H9 (cell line): ENCODE data around the gene MYL3. TPM values are rescaled to one million over a fixed set of nuclear protein-coding genes. Genes with fewer than 3 reads are reported as not detected.

ENCODE experiments used
- DNase-seq: peaks from one replicate; pipeline ENCODE4 v3.0.0-alpha.2; 2017
- H2AFZ ChIP-seq: one replicate; pipeline ENCODE4 v1.6.1; 2013; ENCODE audit warnings: mild to moderate bottlenecking, low read length, control low read depth, moderate library complexity
- H2AK5ac ChIP-seq: 2 replicates; pipeline ENCODE4 v1.6.1; 2013; ENCODE audit warnings: low read length, control low read depth, mixed read lengths; ENCODE audit not compliant: insufficient read length
- H2BK120ac ChIP-seq: one replicate; pipeline ENCODE4 v1.6.1; 2013; ENCODE audit warnings: low read depth, mild to moderate bottlenecking, low read length, control low read depth, inconsistent platforms; ENCODE audit not compliant: poor library complexity, severe bottlenecking
- H2BK12ac ChIP-seq: 2 replicates; pipeline ENCODE4 v1.6.1; 2013; ENCODE audit warnings: low read length, control low read depth, mixed read lengths, low read depth; ENCODE audit not compliant: insufficient read length
- H2BK15ac ChIP-seq: 2 replicates; pipeline ENCODE4 v1.6.1; 2013; ENCODE audit warnings: low read depth, low read length, control low read depth
- H2BK20ac ChIP-seq: one replicate; pipeline ENCODE4 v1.6.1; 2013; ENCODE audit warnings: low read depth, mild to moderate bottlenecking, low read length, control low read depth, inconsistent platforms; ENCODE audit not compliant: poor library complexity, severe bottlenecking
- H2BK5ac ChIP-seq: 2 replicates; pipeline ENCODE4 v1.6.1; 2013; ENCODE audit warnings: low read length, control low read depth, mixed read lengths; ENCODE audit not compliant: insufficient read length
- H3K14ac ChIP-seq: 2 replicates; pipeline ENCODE4 v1.6.1; 2013; ENCODE audit warnings: low read length, control low read depth; ENCODE audit not compliant: insufficient read depth
- H3K18ac ChIP-seq: 2 replicates; pipeline ENCODE4 v1.6.1; 2013; ENCODE audit warnings: low read depth, mild to moderate bottlenecking, mixed read lengths, low read length, control low read depth; ENCODE audit not compliant: insufficient read length
- H3K23ac ChIP-seq: 2 replicates; pipeline ENCODE4 v1.6.1; 2013; ENCODE audit warnings: low read length, control low read depth, mixed read lengths, low read depth; ENCODE audit not compliant: insufficient read length
- H3K23me2 ChIP-seq: 2 replicates; pipeline ENCODE4 v1.6.1; 2013; ENCODE audit warnings: low read depth, mild to moderate bottlenecking, mixed read lengths, low read length, control low read depth; ENCODE audit not compliant: insufficient read length, poor library complexity, severe bottlenecking
- H3K27ac ChIP-seq: 2 replicates; pipeline ENCODE4 v1.5.1; 2013; ENCODE audit warnings: low read length, control low read depth, mixed read lengths, low read depth; ENCODE audit not compliant: insufficient read length
- H3K27me3 ChIP-seq: 2 replicates; pipeline ENCODE4 v1.6.1; 2013; ENCODE audit warnings: low read length, control low read depth, inconsistent platforms; ENCODE audit not compliant: insufficient read depth
- H3K4ac ChIP-seq: 2 replicates; pipeline ENCODE4 v1.6.1; 2013; ENCODE audit warnings: low read depth, mild to moderate bottlenecking, control low read depth, inconsistent platforms, low read length, moderate library complexity
- H3K4me1 ChIP-seq: 2 replicates; pipeline ENCODE4 v1.6.1; 2013; ENCODE audit warnings: low read length, control low read depth, inconsistent platforms; ENCODE audit not compliant: insufficient read depth
- H3K4me2 ChIP-seq: 2 replicates; pipeline ENCODE4 v1.6.1; 2013; ENCODE audit warnings: low read length, control low read depth, mixed read lengths; ENCODE audit not compliant: insufficient read length, insufficient read depth
- H3K56ac ChIP-seq: 2 replicates; pipeline ENCODE4 v1.6.1; 2013; ENCODE audit warnings: low read depth, mild to moderate bottlenecking, mixed read lengths, low read length, control low read depth; ENCODE audit not compliant: insufficient read length
- H3K79me1 ChIP-seq: 2 replicates; pipeline ENCODE4 v1.6.1; 2013; ENCODE audit warnings: low read depth, mild to moderate bottlenecking, moderate library complexity, low read length, control low read depth, inconsistent platforms; ENCODE audit not compliant: insufficient read depth, poor library complexity, severe bottlenecking
- H3K79me2 ChIP-seq: 2 replicates; pipeline ENCODE4 v1.6.1; 2013; ENCODE audit warnings: low read length, control low read depth, inconsistent platforms; ENCODE audit not compliant: insufficient read depth
- H3K9ac ChIP-seq: 2 replicates; pipeline ENCODE4 v1.6.1; 2013; ENCODE audit warnings: low read length, control low read depth, mixed read lengths; ENCODE audit not compliant: insufficient read length; ENCODE audit errors: extremely low read depth
- H3K9me3 ChIP-seq: one replicate; pipeline ENCODE4 v1.6.1; 2013; ENCODE audit warnings: low read depth, low read length, inconsistent platforms; ENCODE audit not compliant: control insufficient read depth
- H3T11ph ChIP-seq: one replicate; pipeline ENCODE4 v1.6.1; 2013; ENCODE audit warnings: mild to moderate bottlenecking, low read length, control low read depth, inconsistent platforms
- H4K20me1 ChIP-seq: one replicate; pipeline ENCODE4 v1.6.1; 2013; ENCODE audit not compliant: control insufficient read depth, insufficient read length, insufficient read depth
- H4K5ac ChIP-seq: 2 replicates; pipeline ENCODE4 v1.6.1; 2013; ENCODE audit warnings: low read depth, mild to moderate bottlenecking, mixed read lengths, low read length, control low read depth; ENCODE audit not compliant: insufficient read length
- H4K8ac ChIP-seq: replicated peaks from 2 replicates; pipeline ENCODE4 v1.6.1; 2013; ENCODE audit warnings: low read length, control low read depth, mixed read lengths, low read depth; ENCODE audit not compliant: insufficient read length
- H4K91ac ChIP-seq: 2 replicates; pipeline ENCODE4 v1.6.1; 2013; ENCODE audit warnings: low read depth, mild to moderate bottlenecking, moderate library complexity, mixed read lengths, low read length, control low read depth; ENCODE audit not compliant: insufficient read length
- H3K27ac Mint-ChIP-seq, 3 experiments: 2 replicates in 2 of 3; 3 replicates in 1 of 3; pipeline ENCODE4 v1.8.0; 2020 to 2021; ENCODE audit warnings: mixed read lengths in 3 of 3, mild to moderate bottlenecking in 1 of 3, moderate library complexity in 1 of 3
- H3K27me3 Mint-ChIP-seq: 2 replicates; pipeline ENCODE4 v1.8.0; 2021; ENCODE audit warnings: low read depth, mild to moderate bottlenecking, moderate library complexity, mixed read lengths
- H3K36me3 Mint-ChIP-seq, 3 experiments: 2 replicates in 2 of 3; 3 replicates in 1 of 3; pipeline ENCODE4 v1.8.0; 2020 to 2021; ENCODE audit warnings: low read depth in 3 of 3, mixed read lengths in 3 of 3; ENCODE audit not compliant: insufficient read depth in 1 of 3
- H3K4me1 Mint-ChIP-seq, 2 experiments: 2 replicates each; pipeline ENCODE4 v1.8.0; 2020; ENCODE audit warnings: mixed read lengths in 2 of 2
- H3K4me3 Mint-ChIP-seq, 2 experiments: 2 replicates in 1 of 2; 3 replicates in 1 of 2; pipeline ENCODE4 v1.8.0; 2020 to 2021; ENCODE audit warnings: mild to moderate bottlenecking in 2 of 2, mixed read lengths in 2 of 2, moderate library complexity in 1 of 2
- H3K9me3 Mint-ChIP-seq, 2 experiments: 2 replicates in 1 of 2; 3 replicates in 1 of 2; pipeline ENCODE4 v1.8.0; 2020; ENCODE audit warnings: mild to moderate bottlenecking in 2 of 2, mixed read lengths in 2 of 2, moderate library complexity in 1 of 2
- WGBS: extraction: QIAGEN DNeasy Blood & Tissue Kit; methylation state at CpG from one replicate; pipeline ENCODE4 v1.1.7; 2013; ENCODE audit warnings: missing lambda C conversion rate, low lambda C conversion rate, mixed read lengths; ENCODE audit not compliant: insufficient read length; ENCODE audit errors: extremely low coverage; 5-methylcytosine and 5-hydroxymethylcytosine counted together
- total RNA-seq: library from RNA; stranded (reverse); gene quantifications from 2 replicates; pipeline ENCODE4 v1.2.1, GENCODE V29; 2021
- TF ChIP-seq, protein P1 (sequence below): fragments of 200-600 bp; sonication (generic); conservative IDR thresholded peaks from 3 replicates; pipeline ENCODE4 v1.8.0; 2021; ENCODE audit warnings: antibody characterized with exemption, mild to moderate bottlenecking

Gene MYL3
- total RNA-seq, 1 experiment from 2014 or later = 0.24 TPM

DNA sequence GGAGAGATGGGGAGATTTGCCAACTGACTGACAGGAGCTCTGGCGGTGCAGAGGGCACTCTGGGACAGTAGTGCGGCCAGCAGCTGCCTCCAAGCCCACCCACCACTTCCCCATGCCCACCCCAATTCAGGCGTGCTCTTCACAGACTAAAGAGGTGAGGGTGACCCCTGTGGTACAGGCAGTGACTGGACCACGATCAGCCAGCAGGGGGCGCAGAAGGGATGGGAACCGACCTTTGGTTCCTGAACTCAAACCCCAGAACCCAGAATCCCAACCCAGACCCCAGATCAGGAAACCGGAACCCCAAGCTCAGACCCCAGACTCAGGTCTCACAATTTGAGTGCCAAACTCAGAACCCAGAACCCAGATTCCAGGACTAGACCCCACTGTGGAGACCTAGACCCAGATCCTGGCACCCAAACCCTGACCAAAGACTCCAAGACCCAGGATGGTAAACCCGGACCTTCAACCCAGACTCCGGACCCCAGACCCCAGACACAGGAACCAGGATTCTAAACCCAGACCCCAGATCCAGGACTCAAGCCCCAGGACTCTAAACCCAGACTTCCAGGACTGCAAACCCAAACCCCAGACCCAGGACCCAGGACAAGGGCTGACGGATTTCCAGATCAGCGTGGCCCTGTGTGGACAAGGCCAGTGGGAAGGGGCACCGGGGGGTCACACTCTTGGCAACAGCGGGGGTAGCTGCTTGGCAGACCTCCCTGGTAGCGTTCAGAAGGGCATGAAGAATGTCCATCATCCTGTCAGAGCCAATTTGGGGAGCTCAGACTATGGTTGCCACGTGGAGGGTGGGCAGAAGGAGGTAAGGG, 3.7 kb upstream of the MYL3 start:
- H3K27me3 ChIP-seq = no peaks in the 10 kb centered on the region
- H3K18ac ChIP-seq = no peak overlapping the region
- H2BK120ac ChIP-seq = no peak overlapping the region
- no peak overlapping the region for H3K4me3 Mint-ChIP-seq
- peak; percentile 70 for DNase-seq
- H2BK15ac ChIP-seq = no peak overlapping the region
- no peak overlapping the region for H3K4me2 ChIP-seq
- H3K9me3 Mint-ChIP-seq = no peaks in the 10 kb centered on the region
- H4K91ac ChIP-seq = no peak overlapping the region
- no peak overlapping the region for H3K27ac Mint-ChIP-seq
- H3K4ac ChIP-seq = no peak overlapping the region
- no peak overlapping the region for H3K14ac ChIP-seq
- no peaks in the 10 kb centered on the region for H3K36me3 Mint-ChIP-seq
- H3K9ac ChIP-seq = no peak overlapping the region
- H4K8ac ChIP-seq = no peak overlapping the region
- no CpG with 5 or more reads among the region's 15 CpGs for WGBS
- no peaks in the 10 kb centered on the region for H3K79me1 ChIP-seq
- no peak overlapping the region for H2BK5ac ChIP-seq
- no peaks in the 10 kb centered on the region for H3K23me2 ChIP-seq
- peaks cover 37% of the 10 kb centered on the region for H3K27me3 Mint-ChIP-seq
- no peak overlapping the region for H2BK12ac ChIP-seq
- no peak overlapping the region for H3T11ph ChIP-seq
- no peak overlapping the region for H3K27ac ChIP-seq
- H2AFZ ChIP-seq = no peak overlapping the region
- H3K56ac ChIP-seq = no peak overlapping the region
- H3K4me1 ChIP-seq = no peaks in the 10 kb centered on the region
- peaks cover 8 to 23% of the 10 kb centered on the region in 2 experiments for H3K4me1 Mint-ChIP-seq
- H2AK5ac ChIP-seq = no peak overlapping the region
- TF ChIP-seq, protein P1, sequence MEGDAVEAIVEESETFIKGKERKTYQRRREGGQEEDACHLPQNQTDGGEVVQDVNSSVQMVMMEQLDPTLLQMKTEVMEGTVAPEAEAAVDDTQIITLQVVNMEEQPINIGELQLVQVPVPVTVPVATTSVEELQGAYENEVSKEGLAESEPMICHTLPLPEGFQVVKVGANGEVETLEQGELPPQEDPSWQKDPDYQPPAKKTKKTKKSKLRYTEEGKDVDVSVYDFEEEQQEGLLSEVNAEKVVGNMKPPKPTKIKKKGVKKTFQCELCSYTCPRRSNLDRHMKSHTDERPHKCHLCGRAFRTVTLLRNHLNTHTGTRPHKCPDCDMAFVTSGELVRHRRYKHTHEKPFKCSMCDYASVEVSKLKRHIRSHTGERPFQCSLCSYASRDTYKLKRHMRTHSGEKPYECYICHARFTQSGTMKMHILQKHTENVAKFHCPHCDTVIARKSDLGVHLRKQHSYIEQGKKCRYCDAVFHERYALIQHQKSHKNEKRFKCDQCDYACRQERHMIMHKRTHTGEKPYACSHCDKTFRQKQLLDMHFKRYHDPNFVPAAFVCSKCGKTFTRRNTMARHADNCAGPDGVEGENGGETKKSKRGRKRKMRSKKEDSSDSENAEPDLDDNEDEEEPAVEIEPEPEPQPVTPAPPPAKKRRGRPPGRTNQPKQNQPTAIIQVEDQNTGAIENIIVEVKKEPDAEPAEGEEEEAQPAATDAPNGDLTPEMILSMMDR = peak; percentile 85
- H3K79me2 ChIP-seq = no peaks in the 10 kb centered on the region
- H4K20me1 ChIP-seq = no peaks in the 10 kb centered on the region
- H3K23ac ChIP-seq = no peak overlapping the region
- H3K9me3 ChIP-seq = no peaks in the 10 kb centered on the region
- no peak overlapping the region for H2BK20ac ChIP-seq
- H4K5ac ChIP-seq = no peak overlapping the region
